Measurements from ENCODE around the gene EXOC1.

The EXOC1 gene

DNA sequence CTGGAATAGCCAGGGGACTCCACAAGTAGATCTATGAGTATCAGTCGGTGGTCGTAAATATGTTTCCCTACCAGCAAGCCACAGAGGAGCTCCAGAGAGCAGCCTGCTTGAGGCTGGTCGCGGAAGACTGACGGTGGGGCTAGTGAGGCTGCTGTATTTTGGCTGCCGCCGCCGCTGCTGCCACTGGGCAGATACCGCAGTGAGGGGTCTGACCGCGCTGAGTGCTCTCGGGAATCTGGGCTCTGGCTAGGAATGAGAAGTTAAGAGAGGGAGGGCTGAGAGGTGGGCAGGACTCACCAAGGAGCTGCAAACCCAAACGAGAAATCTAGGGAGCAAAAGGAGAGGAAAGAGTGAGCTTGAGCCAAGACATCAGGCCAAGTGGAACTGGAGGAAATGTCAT lies 33.8 kb upstream of the EXOC1 start, which contains the start of gene EXOC1L:
Gene EXOC1L (plus strand): TSS at position 157 of the 400 bp plus-strand sequence. CDS start 237 bp downstream, at position 394.
- Histone ChIP-seq H3K4me1 (ENCODE audit: control insufficient read depth in 1 of 2, insufficient read depth in 1 of 2, low read depth in 1 of 2, low read length in 1 of 2) (no peaks in the 10 kb centered on the region), H3K27me3 (peaks cover 41% of the 10 kb centered on the region), H3K4me3 (ENCODE audit: low read depth in 1 of 2, low read length in 1 of 2) (no peak within 1 kb of the TSS), H3K36me3 (no peaks in the 10 kb centered on the region), H3K9me3 (no peaks in the 10 kb centered on the region), H3K27ac (no peak within 1 kb of the TSS)
- TF ChIP-seq, protein P1, sequence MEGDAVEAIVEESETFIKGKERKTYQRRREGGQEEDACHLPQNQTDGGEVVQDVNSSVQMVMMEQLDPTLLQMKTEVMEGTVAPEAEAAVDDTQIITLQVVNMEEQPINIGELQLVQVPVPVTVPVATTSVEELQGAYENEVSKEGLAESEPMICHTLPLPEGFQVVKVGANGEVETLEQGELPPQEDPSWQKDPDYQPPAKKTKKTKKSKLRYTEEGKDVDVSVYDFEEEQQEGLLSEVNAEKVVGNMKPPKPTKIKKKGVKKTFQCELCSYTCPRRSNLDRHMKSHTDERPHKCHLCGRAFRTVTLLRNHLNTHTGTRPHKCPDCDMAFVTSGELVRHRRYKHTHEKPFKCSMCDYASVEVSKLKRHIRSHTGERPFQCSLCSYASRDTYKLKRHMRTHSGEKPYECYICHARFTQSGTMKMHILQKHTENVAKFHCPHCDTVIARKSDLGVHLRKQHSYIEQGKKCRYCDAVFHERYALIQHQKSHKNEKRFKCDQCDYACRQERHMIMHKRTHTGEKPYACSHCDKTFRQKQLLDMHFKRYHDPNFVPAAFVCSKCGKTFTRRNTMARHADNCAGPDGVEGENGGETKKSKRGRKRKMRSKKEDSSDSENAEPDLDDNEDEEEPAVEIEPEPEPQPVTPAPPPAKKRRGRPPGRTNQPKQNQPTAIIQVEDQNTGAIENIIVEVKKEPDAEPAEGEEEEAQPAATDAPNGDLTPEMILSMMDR (IDR thresholded peaks at IDR 0.05): no peak

DNA sequence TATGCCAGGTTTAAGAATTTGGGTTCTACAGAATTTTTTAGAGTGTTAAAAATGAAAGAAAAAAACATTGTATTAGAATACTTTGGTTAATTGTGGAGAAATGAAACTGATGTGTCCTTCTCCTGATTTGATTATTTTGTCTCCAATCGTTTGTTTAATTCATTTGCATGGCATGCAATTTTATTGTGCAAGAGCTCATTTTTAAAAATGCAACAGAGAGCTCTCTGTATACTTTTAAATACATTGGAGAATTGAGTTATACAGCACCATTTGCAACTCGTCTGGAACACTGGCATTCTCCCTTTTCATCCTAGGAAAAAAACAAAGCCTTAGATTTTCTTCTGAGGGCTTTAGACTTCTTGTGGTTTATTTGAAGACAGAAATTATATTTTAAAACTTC lies 33.2 kb upstream of the EXOC1 start:
- TF ChIP-seq, protein P1 (IDR thresholded peaks at IDR 0.05): no peak
- no peaks in the 10 kb centered on the region for H3K36me3 ChIP-seq
- H3K4me3 ChIP-seq (ENCODE audit: low read depth in 1 of 2, low read length in 1 of 2): no peak overlapping the region
- H3K27ac ChIP-seq: no peak overlapping the region
- no peaks in the 10 kb centered on the region for H3K4me1 ChIP-seq (ENCODE audit: control insufficient read depth in 1 of 2, insufficient read depth in 1 of 2, low read depth in 1 of 2, low read length in 1 of 2)
- H3K9me3 ChIP-seq: no peaks in the 10 kb centered on the region
- H3K27me3 ChIP-seq: peaks cover 47% of the 10 kb centered on the region

DNA sequence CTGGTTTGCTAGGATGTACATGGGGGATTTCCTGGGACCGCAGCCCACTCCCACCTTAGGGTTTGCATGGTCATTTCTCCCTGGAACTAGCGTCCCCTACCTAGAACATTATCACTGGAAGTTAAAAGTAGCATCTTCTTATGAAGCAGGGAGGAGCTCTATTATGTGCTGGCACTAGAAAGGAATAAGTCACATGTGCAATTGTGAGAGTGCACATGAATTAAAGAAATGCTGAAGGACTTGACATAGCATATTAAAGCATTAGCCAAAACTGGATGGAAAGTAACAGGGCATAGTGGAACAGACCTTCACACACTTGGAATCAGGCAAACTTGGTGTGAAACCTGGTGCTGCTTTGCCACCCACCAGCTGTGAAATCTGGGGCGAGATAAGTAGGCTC lies 31.1 kb upstream of the EXOC1 start:
- TF ChIP-seq, protein P1 (IDR thresholded peaks at IDR 0.05): no peak
- H3K27me3 ChIP-seq: peaks cover 52% of the 10 kb centered on the region
- H3K4me3 ChIP-seq (ENCODE audit: low read depth in 1 of 2, low read length in 1 of 2): no peak overlapping the region

DNA sequence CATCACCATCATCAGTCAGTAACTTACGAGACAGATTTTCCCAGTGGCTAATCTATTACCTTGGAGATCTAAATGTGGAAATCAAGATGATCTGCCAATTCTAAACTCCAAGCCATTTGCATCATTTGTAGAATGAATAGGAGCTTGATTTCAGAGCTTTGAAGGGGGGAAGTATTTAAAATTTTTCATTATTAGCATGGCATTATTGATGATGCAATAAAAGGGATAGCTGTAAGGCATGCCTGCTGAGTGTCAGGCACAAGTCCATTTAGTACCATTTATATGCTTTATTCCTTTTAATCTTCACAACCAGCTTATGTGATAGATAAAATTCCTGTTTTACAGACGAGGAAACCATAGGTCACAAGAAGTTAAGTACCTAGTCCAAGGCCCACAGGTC lies 28.6 kb upstream of the EXOC1 start:
- Histone ChIP-seq H3K27ac (no peak overlapping the region), H3K27me3 (peaks cover 35% of the 10 kb centered on the region), H3K4me3 (ENCODE audit: low read depth in 1 of 2, low read length in 1 of 2) (no peak overlapping the region), H3K4me1 (ENCODE audit: control insufficient read depth in 1 of 2, insufficient read depth in 1 of 2, low read depth in 1 of 2, low read length in 1 of 2) (no peaks in the 10 kb centered on the region), H3K36me3 (no peaks in the 10 kb centered on the region), H3K9me3 (no peaks in the 10 kb centered on the region)
- TF ChIP-seq, protein P1 (IDR thresholded peaks at IDR 0.05): no peak

More for the DNA sequence above, 31.1 kb upstream of the EXOC1 start:
- no peak overlapping the region for H3K27ac ChIP-seq
- no peaks in the 10 kb centered on the region for H3K9me3 ChIP-seq
- H3K36me3 ChIP-seq: no peaks in the 10 kb centered on the region
- no peaks in the 10 kb centered on the region for H3K4me1 ChIP-seq (ENCODE audit: control insufficient read depth in 1 of 2, insufficient read depth in 1 of 2, low read depth in 1 of 2, low read length in 1 of 2)

DNA sequence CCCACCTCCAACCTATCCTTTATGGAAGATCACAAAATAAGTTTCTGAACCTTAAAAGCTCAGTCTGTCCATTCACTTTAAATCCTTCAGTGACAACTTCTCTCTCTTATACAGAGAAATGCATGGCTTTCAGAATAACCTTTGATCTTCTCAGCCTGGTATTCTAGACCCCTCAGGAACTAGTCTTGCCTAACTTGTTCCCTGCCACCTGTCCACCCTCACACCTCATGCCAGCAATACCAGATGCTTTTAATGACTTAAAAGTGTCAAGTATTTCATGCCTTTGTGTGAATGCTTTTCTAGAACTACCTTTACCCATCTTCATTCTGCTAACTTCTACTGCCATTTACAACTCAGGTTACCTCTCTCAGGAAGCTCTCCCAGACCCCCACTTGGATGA lies 26.5 kb upstream of the EXOC1 start:
- H3K36me3 ChIP-seq: no peaks in the 10 kb centered on the region
- TF ChIP-seq, protein P1 (IDR thresholded peaks at IDR 0.05): no peak

DNA sequence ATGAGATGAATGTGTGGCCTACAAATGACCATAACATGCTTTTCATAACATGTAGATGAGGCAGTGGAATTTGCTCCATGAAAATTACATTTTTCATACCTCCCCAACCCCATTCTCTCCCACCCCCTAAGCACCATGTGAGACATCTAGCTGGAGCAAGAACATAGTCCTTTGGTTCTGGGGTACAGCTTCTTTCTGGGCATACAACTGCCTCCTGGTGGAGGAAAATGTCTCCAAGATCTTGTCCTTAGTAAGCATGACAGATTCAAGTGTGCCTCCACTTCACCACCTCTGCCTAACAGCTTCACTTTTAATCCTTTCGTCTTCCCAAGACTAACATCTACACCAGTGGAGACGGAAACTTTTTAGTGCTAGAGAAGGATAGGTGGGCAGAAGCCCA lies 25.9 kb upstream of the EXOC1 start:
- TF ChIP-seq, protein P1 (IDR thresholded peaks at IDR 0.05): no peak
- H3K4me1 ChIP-seq (ENCODE audit: control insufficient read depth in 1 of 2, insufficient read depth in 1 of 2, low read depth in 1 of 2, low read length in 1 of 2): no peaks in the 10 kb centered on the region
- H3K27me3 ChIP-seq: peaks cover 11% of the 10 kb centered on the region
- H3K36me3 ChIP-seq: no peaks in the 10 kb centered on the region
- H3K27ac ChIP-seq: no peak overlapping the region
- H3K9me3 ChIP-seq: no peaks in the 10 kb centered on the region
- H3K4me3 ChIP-seq (ENCODE audit: low read depth in 1 of 2, low read length in 1 of 2): no peak overlapping the region

More for the DNA sequence above, 26.5 kb upstream of the EXOC1 start:
- H3K4me1 ChIP-seq (ENCODE audit: control insufficient read depth in 1 of 2, insufficient read depth in 1 of 2, low read depth in 1 of 2, low read length in 1 of 2): no peaks in the 10 kb centered on the region
- peaks cover 14% of the 10 kb centered on the region for H3K27me3 ChIP-seq
- no peaks in the 10 kb centered on the region for H3K9me3 ChIP-seq
- no peak overlapping the region for H3K4me3 ChIP-seq (ENCODE audit: low read depth in 1 of 2, low read length in 1 of 2)
- no peak overlapping the region for H3K27ac ChIP-seq

Measured in neutrophil (primary cell).